ENCODE measurements around the gene LGALS8.
"Not testable (repeated sequence)": the region's sequence is repeated elsewhere in the genome, so short reads cannot be mapped to it uniquely, and the experiment has no call there.

The LGALS8 gene

DNA sequence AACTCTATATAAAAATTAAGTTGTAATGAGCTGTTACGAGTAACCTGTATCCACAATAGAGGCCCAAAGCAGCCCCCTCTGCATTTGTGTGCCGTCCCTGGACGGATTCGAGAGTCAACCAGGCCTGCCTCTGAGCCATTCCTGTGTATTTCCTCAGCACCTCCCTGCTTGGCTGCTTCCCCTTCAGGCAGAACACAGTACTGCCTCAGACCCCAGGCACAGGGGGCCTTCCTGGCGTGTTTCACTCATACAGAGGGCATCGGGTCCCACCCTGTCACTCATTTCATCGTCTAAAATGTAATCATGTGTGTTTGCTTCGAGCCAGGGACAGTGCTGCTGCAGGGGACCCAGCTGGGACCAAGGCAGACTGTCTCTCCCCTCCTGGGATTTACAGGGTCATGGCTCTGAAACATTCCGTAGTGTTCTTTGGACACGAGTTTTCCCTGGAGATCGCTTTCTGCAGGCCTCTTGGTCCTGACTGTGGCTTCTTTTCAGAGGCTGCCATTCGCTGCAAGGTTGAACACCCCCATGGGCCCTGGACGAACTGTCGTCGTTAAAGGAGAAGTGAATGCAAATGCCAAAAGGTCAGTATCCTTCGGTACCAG, 19.4 kb downstream of the LGALS8 start:
- no peak for DNase-seq

DNA sequence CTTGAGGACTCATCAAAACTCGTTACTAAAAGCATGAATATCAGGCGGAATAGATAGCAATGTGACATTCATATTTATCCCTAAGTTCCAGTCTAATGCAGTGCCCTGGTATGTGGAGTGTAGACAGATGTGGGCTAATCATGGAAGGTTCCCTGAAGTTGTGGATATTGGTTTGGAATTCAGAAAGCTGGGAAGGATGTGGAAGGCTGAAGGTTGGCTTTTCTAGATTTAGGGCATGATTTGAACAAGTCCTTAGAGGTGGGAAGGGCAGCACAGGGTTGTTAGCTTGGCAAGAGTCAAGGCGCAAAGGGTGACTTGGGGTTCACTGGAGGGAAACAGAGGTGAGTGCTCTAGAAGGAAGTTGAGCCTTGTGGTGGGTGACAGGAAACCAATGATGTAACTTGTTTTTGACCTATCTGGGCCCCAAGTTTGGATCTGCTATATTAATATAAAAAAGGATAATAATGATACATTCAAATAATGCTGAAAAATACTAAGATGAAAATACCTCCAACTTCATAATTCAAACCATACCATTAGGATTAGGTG, 21.9 kb downstream of the LGALS8 start:
- DNase-seq, result no peak

DNA sequence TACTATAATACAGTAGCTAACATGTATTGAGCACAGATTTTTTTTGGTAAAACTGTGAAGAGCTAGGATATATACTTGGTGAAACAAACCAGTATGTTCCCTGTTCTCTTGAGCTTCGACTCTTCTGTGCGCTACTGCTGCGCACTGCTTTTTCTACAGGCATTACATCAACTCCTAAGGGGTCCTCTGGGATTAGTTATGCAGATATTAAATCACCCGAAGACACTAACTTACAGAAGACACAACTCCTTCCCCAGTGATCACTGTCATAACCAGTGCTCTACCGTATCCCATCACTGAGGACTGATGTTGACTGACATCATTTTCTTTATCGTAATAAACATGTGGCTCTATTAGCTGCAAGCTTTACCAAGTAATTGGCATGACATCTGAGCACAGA, 24.7 kb downstream of the LGALS8 start:
- DNase-seq, result no peak

DNA sequence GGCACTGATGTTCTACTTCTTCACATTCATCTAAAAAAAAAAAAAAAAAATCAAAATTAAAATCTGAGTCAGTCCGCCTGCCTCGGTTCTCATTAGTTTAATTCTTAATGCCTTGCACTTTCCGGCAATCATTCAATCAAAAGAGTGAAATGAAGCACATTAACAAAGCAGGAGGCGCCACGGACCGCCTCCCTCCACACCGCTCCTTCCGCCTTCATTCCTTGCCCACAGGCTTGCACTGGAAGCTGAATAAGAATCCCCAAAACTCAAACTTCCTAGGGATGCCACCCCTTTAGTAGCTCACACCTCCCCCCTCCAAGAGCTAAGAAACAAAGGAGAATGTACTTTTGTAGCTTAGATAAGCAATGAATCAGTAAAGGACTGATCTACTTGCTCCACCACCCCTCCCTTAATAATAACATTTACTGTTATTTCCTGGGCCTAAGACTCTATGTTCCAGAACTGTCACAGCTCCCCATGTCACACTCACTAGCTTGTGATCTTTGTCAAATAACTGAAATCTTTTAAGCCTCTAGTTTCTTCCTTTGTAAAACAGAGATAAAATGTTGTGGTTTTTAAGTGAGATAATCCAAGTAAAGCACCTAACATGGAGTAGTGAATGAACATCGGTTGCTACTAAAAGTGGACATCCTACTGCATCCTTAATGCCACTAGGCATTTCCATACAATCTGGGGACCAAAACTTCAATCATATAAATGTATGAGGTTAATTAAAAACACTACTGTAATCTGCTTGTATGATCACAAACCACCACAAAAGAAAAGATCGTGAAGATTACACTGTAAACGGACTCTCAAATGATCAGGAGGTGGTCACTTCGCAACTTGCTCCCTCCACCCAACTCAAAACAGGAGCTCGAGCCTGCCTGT, 27.4 kb downstream of the LGALS8 start:
- DNase-seq, result no peak

DNA sequence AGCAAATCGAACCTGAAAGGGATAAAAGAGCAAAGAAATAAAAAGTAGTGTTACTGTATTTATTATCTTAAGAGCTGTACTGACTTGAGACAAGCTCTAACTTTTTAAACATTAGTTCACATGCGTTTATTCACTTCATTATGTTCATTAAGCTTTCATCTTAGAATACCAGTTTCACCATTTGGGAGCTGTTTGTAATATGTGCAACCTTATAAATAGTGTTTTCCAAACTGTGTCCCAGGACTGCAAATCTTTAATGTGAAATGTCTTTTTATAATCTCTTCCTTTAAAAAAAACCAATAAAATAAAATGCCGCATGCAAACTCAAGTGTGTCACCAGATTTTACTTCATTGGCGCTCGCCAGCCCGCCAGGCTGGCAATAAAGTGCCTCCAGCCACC, 28.3 kb downstream of the LGALS8 start:
- no peak for DNase-seq

DNA sequence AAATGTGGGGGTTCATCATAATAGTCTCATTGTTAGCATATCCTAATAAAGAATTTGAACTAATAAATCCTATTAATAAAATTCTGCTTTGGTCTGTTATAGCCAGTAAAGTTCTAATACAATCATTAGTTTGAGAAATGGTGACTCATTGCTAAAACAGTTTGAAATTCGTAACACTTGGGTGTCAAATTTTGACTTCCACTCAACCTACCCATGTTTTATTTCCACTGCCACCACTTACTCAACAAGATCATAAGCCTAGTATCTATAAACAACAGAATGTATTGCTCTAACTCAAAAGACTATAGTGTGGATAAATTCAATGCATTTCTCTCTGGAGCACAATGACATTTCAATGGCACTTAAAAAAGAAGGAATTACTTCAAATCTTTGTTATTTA, 29.1 kb downstream of the LGALS8 start:
- no peak for DNase-seq

DNA sequence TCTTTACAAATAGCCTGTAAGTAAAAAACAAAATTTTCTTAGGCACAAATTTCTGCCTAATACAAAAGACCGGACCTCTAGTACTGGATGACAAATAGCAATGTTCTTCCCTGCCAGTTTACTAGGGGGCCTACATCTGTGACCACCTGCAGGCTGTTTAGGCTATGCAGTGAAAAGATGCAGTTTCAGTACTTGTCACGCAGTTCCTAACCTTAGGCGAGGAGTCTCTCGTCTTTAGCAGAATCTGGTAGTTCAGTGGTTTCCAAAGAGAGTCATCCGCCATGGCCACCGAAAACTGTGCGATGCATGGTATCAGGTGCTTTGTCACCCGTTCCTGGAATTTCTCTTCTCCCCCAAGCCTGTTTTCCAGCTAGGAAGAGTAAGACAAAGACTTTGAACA, 29.6 kb downstream of the LGALS8 start:
- no peak for DNase-seq

DNA sequence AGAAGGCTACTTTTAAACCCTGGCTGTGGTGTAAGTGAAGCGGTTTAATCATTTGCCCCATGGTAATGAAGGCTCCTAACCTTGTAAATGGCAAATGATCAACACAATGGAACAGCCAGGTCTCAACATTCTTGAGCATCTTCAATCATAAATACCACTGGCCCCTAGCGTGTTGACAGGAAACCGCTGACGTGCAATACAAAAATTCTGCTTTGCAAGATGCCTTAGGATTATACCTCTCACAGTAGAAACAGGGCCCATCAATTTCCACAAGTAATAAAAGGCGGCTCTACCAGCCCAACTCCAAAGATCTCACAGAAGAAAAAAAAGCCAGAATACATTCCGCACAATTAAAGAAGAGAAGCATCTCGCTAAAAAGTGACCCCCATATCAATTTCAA, 32.8 kb downstream of the LGALS8 start:
- no peak for DNase-seq

DNA sequence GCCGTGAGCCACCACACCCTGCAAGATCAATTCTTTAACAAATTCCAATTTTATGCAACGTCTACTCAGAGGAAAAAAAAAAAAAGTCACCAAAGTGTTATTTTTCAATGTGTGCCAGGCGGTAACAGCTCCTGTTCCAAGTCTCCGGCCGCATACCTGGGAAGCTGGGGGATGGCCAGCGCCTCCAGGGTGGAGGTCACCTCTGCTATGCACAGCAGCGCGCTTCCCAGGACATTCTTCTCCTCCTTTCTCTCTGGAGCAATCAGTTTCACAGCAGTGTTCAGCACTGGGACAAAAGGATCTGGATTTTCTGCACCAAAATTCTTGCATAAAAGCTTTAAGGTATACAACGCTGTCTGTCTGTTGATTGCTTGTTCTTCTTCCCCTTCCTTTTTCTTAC, 34.3 kb downstream of the LGALS8 start:
- DNase-seq, result no peak

DNA sequence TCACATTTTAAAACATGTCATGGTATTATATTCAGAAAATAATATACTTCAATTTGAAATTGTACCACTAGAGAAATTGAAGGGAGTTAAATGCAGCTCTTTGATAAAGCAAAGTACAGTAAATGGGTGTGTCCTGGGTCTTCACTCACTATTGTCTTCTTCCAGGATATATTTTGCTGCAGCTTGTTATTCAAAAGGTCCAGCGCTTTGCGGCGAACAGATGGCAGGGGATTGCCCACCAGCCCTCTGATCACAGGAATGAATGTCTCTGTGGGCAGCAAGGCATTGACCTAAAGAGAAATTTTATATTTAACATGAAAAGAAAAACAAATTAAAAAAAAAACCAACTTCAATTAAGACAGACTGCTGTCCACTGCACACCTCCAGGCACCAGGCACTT, 35.1 kb downstream of the LGALS8 start:
- no peak for DNase-seq

DNA sequence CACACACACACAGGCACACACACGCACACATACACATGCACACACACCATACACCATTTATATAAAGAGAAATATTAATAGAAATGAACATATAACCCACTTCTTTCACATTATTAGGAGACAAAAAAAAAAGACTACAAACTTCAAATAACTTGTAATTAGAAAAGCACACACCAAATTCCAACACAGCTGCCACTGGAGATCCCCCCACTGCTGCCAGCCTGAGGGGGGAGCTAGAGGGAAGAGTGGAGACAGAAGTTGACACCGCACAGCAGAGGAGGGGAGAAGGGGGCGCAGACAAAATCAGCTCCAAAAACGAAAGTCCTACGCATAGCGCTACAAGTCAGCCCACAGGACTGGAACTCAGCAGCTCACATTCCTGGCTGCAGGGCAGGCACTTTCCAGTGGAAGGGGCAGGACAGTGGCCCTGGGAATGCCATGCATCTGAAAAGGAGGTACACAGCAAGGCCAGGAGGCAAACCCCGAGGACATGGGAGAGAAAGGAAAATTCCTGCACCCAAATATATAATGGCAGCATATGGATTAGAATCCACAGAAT, 36.5 kb downstream of the LGALS8 start:
- DNase-seq, result no peak

DNA sequence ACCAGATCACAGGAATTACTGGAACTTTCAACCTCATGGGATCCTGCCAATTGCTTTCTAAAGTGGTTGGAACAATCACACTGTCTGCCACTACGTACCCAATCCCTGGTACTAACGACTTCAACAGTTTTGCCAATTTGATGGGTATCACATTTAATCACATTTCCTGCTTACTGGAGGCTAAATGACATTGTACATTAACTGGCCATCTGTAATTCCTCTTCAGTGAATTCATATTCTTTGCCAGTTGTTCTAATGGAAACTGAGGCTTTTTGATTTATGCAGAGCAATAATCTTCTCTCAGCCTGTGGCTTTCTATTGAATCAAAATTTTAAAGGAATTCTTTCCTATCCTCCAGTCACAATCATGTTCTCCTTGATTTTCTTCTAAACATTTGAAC, 38.2 kb downstream of the LGALS8 start:
- DNase-seq, result no peak

DNA sequence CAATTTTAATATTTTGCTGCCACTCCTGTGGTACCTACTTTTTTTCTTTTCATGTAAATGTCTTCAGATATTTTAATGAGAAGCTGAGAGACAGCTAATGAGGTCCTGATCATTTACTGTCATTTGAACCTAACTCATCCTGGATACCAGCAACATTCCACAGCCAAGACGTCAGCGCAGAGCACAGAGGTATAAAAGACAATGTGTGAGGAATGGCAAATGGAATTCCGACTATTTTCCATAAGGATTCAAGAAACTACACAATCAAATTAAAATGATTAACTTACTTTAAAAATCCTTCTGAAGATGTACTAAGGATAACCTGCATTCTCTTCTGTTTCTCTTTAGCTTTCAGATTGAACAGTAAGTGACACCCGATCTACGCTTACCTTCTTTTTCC, 41.7 kb downstream of the LGALS8 start:
- no peak for DNase-seq

DNA sequence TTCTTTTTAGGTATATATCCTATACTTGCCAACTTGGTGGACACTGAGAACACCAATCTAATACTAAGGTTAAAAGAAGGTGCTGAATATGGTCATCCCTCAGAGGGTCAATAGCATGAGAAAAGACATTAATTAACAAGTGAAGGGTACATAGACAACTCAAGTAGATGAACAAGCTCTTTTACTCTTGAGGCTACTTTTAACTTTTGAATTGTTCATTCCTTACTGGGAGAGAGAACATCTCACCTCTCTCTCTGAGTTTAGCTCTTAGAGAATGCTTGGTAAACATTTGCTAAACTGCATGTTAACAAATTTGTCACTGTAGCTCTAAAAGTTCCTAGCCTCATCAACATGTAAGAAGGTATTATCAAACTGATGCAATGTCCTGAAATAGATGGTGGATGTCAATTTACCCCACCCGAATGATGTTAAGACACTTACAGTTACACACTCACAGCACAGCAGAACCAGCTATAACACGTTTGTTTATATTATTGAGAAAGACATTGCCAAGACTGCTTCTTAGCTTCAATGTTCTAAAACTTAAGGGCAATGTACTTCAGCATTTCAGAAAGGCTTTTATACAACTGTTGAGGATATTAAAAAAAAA, 44.6 kb downstream of the LGALS8 start:
- DNase-seq, result peak; percentile 22

DNA sequence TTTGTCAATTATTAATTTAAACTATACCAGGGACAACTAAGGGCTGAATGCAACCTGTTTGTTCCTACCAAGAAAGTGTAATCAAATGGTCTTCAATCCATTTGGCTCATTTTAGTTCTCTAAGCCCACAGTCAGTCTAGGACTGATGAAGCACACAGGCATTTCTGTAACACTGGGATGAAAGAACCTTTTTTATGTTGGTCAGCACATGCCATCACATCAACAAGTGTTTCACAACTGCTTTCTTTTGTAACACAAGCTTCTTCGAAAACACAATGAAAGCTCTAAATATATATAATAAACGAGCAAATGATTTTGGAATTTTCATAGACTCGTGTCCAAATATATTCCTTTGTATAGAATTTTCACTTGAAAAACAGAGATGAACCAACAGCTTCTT, 51.7 kb downstream of the LGALS8 start:
- DNase-seq, result no peak

DNA sequence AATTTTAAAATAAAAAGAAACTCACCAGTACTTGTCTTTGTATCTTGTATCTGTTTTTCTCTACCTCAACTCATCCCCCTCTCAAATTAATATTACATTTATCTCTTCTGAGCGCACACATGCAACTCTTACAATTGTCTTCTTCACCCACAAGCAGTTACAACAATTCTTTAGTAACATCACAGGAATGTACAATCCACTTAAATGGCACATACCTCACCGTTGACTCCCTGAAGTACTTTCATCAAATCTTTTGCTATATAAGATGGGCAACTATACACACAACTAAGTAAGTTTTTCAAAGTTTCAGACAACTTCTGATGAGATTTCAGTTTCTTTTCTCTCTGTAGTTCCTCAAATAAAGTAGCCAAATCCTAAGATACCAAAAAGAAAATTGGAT, 52.2 kb downstream of the LGALS8 start:
- DNase-seq, result peak; percentile 8

DNA sequence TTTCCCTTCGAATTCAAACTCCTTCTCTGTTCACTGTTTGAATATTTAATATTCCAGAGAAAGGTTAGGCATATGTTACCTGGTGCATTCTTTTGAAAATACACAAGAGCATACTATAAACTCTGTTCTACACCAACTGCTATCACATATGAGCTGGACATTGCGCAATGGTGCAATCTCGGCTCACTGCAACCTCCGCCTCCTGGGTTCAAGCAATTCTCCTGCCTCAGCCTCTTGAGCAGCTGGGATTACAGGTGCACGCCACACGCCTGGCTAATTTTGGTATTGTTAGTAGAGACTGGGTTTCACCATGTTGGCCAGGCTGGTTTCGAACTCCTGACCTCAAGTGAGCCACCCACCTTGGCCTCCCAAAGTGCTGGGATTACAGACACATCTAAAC, 53.3 kb downstream of the LGALS8 start:
- DNase-seq, result not testable (repeated sequence)

DNA sequence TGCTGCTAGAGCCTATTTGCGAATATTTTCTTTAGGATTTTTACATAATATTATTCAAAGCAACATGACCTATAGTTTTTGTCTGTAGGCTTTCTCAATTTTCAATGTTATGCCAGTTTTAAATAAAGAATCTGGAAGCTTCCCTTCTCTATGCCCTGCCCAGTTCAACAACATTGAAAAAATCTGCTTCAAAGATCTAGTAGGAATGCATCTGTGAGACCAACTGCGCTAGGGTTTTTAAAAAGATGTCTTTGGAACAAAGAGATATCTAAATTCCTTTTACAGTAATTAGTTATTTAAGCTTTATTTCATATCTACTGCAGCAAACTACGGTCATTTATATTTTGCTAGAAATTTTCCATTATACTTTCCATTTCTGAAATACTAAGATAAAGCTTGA, 54.9 kb downstream of the LGALS8 start:
- DNase-seq, result no peak

DNA sequence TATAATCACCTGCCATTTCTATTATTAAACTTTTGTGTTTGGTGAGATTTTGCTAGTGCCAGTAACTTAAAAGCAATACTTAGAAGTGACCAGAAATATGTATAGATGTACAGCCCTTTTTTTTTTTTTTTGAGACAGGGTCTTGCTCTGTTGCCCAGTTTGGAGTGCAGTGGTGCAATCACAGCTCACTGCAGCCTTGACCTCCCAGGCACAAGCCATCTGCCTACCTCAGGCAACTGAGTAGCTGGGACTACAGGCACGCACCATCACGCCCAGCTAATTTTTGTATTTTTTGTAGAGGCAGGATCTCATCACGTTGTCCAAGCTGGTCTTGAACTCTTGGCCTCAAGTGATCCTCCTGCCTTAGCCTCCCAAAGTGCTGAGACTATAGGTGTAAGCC, 56.6 kb downstream of the LGALS8 start:
- DNase-seq, result not testable (repeated sequence)

DNA sequence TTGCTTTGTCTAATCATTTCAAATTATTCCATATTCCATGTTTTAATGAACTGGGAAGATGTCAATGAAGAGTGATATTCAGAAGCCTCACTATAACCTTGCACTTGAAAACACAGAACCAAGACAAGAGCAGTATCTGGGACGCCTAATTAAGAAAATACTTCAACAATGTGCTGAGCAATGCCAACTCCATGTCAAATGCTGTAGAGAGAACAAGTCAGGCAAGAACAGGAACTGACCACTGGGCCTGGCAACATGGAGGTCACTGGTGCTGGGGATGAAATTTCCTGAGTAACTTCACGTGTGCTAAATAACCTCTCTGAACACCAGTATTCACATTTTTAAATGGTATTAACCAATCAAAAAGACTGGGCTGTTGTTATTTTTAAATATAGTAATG, 57.7 kb downstream of the LGALS8 start:
- DNase-seq, result no peak

DNA sequence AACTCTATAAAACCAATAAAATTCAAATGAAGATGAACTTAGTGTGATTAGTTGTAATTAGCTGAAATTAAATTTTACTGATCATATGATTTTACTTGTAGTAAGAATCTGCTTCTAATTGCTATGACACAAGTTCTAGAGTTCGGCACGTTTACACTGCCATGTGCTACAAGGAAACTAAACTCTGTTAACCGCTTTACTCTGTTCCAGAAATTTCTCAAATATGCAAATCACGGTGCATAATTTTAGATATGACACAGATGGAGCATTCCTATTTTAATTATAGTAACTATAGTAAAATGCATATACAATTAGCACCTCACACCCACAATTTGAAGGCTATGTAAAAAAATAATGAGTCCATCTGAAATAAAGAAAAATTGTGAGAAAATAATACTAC, 65.7 kb downstream of the LGALS8 start:
- DNase-seq, result no peak

DNA sequence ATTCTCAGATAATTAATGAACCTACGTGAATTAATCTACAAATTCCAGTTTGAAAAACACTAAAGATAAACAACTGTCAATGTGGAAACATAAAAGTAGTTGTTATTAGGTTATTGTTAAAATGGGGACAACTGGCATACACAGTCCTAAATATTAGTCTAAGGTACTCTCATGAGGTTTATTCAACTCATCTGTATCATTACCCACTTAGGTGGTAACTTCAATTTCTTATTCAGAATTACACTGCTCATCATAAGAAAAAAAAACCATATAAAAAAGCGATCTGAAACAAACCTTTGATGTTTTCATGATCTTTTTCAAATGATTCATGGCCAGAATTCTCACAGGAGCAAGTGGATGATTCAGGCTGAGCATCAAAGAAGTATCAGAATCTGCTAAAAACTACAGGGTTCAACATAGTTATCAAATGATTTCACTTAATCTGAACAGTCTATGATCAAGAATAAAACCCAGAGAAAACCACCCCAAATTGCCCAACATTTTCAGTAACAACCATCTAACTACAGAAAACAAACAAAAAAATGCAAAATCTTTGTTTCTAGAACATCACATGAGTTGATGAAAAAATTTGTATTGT, 66.9 kb downstream of the LGALS8 start:
- no peak for DNase-seq

DNA sequence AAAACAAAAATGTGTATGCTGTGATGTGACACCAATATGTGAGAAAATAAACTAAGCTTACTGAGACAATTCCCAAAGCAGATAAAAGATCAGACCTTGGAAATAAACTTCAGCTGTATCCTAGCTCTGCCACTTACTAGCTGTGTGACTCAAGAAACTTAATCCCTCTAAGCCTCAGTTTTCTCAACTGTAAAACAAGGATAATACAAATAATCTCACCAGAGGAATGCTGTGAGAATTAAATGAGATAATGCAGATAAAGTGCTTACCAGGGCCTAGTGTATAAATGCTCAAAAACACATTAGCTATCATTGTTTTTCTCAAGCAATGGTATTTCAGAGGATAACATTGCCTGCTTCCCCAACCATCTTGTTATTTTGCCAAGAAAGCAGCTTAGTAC, 78.4 kb downstream of the LGALS8 start:
- no peak for DNase-seq

Measured in fibroblast of skin of back (primary cell).